ENCODE measurements around the gene VWA7.
A peak's percentile ranks its signal among the peaks of the same experiment; 100 is the strongest.
"Not testable (repeated sequence)": the region's sequence is repeated elsewhere in the genome, so short reads cannot be mapped to it uniquely, and the experiment has no call there.

The VWA7 gene

DNA sequence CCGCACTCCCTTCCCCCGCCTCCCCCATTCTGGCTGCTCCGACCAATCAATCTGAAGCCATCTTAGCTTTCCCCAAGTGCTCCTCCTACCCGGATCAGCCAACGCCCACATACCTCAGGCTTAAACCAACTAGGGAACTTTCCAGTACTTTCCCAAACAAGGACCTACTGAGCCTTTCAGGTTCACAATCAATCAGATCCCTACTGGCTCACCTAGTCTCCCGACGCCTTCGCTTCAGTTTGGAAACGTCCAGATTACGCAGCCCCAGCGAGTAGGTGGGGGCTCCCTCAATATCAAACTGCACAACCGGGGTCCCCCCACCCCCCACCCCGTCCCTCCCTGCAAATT lies 37.5 kb upstream of the VWA7 start:
- H3K27me3 ChIP-seq (ENCODE audit: insufficient read depth, low read depth, severe bottlenecking), result no peaks in the 10 kb centered on the region
- no peak for DNase-seq
- TF ChIP-seq, protein P1, sequence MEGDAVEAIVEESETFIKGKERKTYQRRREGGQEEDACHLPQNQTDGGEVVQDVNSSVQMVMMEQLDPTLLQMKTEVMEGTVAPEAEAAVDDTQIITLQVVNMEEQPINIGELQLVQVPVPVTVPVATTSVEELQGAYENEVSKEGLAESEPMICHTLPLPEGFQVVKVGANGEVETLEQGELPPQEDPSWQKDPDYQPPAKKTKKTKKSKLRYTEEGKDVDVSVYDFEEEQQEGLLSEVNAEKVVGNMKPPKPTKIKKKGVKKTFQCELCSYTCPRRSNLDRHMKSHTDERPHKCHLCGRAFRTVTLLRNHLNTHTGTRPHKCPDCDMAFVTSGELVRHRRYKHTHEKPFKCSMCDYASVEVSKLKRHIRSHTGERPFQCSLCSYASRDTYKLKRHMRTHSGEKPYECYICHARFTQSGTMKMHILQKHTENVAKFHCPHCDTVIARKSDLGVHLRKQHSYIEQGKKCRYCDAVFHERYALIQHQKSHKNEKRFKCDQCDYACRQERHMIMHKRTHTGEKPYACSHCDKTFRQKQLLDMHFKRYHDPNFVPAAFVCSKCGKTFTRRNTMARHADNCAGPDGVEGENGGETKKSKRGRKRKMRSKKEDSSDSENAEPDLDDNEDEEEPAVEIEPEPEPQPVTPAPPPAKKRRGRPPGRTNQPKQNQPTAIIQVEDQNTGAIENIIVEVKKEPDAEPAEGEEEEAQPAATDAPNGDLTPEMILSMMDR (IDR thresholded peaks at IDR 0.05; ENCODE audit: low read depth, low read length), result no peak
- no peaks in the 10 kb centered on the region for H3K36me3 ChIP-seq
- H3K9me3 ChIP-seq (ENCODE audit: severe bottlenecking), result peaks cover 39% of the 10 kb centered on the region
- H3K27ac ChIP-seq, result no peak overlapping the region
- H3K4me3 ChIP-seq (ENCODE audit: low read depth, low read length), result no peak overlapping the region

DNA sequence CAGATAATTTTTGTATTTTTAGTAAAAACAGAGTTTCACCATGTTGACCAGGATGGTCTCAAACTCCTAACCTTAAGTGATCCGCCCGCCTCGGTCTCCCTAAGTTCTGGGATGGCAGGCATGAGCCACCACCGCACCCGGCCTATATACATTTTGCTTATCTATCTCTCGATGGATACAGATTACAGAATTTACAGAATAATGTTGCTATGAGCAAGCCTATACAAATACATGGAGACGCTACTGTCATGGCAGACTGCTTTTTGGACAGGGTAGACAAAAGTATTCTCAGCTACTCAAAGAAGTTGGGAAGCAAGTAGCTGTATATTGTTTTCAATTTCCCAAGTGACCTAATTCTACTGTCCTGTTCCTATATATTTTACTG lies 36.3 kb upstream of the VWA7 start:
- no peaks in the 10 kb centered on the region for H3K36me3 ChIP-seq
- H3K9me3 ChIP-seq (ENCODE audit: severe bottlenecking), result peaks cover 42% of the 10 kb centered on the region
- no peak overlapping the region for H3K27ac ChIP-seq
- TF ChIP-seq, protein P1 (IDR thresholded peaks at IDR 0.05; ENCODE audit: low read depth, low read length), result no peak
- no peak overlapping the region for H3K4me3 ChIP-seq (ENCODE audit: low read depth, low read length)
- no peak for DNase-seq
- H3K27me3 ChIP-seq (ENCODE audit: insufficient read depth, low read depth, severe bottlenecking), result no peaks in the 10 kb centered on the region

DNA sequence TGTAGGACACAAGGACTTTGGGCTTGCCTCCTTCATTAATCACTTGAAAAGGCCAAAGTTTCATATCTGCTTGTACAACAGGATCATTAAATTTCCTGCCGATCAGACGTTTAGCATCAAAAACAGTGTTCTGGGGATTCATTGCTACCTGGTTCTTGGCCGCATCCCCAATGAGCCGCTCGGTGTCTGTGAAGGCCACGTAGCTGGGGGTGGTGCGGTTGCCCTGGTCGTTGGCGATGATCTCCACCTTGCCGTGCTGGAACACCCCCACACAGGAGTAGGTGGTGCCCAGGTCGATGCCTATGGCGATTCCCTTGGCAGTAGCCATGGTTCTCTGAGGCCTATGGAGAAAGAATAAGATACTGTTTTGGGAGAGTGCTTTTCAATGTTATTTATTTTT lies 34.5 kb upstream of the VWA7 start:
- H3K36me3 ChIP-seq, result no peaks in the 10 kb centered on the region
- TF ChIP-seq, protein P1 (IDR thresholded peaks at IDR 0.05; ENCODE audit: low read depth, low read length), result no peak
- H3K4me3 ChIP-seq (ENCODE audit: low read depth, low read length), result no peak overlapping the region
- H3K27ac ChIP-seq, result no peak overlapping the region
- H3K9me3 ChIP-seq (ENCODE audit: severe bottlenecking), result peaks cover 42% of the 10 kb centered on the region
- H3K27me3 ChIP-seq (ENCODE audit: insufficient read depth, low read depth, severe bottlenecking), result no peaks in the 10 kb centered on the region
- no peak for DNase-seq

DNA sequence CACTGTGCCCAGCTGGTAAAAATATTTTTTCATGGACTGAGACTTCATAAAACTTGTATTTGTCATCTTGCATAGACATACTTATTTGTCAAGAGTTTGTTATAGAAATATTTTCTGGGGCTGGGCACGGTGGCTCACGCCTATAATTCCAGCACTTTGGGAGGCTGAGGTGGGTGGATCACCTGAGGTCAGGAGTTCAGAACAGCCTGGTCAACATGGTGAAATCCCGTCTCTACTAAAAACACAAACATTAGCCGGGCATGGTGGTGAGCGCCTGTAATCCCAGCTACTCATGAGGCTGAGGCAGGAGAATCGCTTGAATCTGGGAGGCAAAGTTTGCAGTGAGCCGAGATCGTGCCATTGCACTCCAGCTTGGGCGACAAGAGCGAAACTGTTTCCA lies 31.5 kb upstream of the VWA7 start:
- peak overlapping the region; percentile 2; the same call in 1 of the 2 replicates for H3K4me3 ChIP-seq (ENCODE audit: low read depth, low read length)
- H3K36me3 ChIP-seq, result peaks cover 21% of the 10 kb centered on the region
- peak overlapping the region; percentile 87 for H3K27ac ChIP-seq
- H3K9me3 ChIP-seq (ENCODE audit: severe bottlenecking), result peaks cover 24% of the 10 kb centered on the region
- DNase-seq, result peak; percentile 85
- not testable (repeated sequence) for H3K27me3 ChIP-seq (ENCODE audit: insufficient read depth, low read depth, severe bottlenecking)

DNA sequence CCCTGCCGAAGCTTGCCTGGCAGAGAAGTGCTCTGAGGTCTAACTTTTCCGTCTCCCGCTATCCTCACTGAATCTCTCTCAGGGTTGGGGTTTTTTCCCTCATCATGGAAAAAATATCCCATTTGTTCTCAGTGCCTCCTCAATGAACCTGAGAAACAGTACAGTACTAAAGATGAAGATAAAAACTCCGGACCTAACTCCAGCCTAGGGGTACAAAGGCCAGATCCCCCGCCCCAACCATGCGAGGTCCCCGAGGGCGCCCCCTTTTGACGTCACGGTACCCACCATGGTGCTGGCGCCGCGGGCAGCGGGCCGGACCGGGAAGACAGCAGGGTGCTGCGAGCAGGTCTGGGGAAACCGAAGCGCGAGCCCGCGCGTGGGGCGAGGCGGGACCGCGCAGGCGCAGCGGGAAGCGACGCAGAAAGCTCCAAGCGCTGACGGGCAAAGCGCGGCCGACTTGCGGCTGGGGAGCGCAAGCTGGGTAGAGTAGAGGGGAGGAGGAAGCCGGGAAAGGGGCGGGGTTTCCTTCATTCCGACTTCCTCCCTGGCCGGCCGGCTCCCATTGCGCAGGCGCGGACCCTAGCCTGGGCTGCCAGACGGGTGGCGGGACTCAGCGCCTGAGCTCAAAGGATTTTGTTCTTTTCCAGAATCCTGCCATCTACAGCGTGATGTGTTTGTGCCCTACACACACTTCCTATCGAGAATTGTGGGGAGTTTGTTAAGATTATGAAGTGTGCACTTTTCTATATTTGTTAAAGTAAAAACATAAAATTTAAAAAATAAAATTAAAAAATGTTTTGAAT lies 29.5 kb upstream of the VWA7 start, which contains the start of gene LSM2:
TSS of gene LSM2 (minus strand) at position 497 of the 803 bp plus-strand sequence. CDS start at position 288, 209 bp downstream.
- H3K9me3 ChIP-seq (ENCODE audit: severe bottlenecking), result peaks cover 17% of the 10 kb centered on the region
- peak within 1 kb of the TSS; percentile 87 for H3K27ac ChIP-seq
- peaks cover 40% of the 10 kb centered on the region for H3K36me3 ChIP-seq
- peak within 1 kb of the TSS; percentile 83 for H3K4me3 ChIP-seq (ENCODE audit: low read depth, low read length)
- no peaks in the 10 kb centered on the region for H3K27me3 ChIP-seq (ENCODE audit: insufficient read depth, low read depth, severe bottlenecking)
- TF ChIP-seq, protein P1 (IDR thresholded peaks at IDR 0.05; ENCODE audit: low read depth, low read length), result peak; percentile 57
- DNase-seq, result peak; percentile 100

DNA sequence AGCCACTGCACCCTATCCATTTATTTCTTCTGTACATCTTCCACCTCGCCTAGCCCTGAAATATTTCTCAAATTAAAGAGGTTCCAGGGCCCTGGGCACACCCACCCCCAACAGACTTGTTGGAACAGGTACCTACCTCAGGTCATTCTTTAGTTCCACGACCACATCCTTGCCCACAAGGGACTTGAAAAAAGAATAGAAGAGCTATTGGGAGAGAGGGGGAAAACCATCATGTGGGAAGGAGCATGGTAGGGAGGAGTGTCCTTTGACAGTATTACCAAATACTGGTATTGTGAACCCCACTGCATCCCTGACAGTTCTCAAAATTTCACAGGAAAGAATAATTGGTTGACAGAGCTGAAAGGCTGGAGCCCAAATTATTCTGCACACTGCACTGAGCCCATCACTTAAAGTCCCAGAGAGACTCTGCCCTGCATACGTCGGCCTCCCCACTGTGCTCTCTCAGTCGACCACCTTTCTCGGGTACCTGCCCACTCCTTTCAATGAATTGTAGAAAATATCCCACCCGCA lies 28.9 kb upstream of the VWA7 start:
- Histone ChIP-seq H3K4me3 (ENCODE audit: low read depth, low read length) (peak overlapping the region; percentile 83), H3K9me3 (ENCODE audit: severe bottlenecking) (peaks cover 13% of the 10 kb centered on the region), H3K27me3 (ENCODE audit: insufficient read depth, low read depth, severe bottlenecking) (no peaks in the 10 kb centered on the region), H3K27ac (peak overlapping the region; percentile 87), H3K36me3 (peaks cover 46% of the 10 kb centered on the region)
- no peak for DNase-seq
- TF ChIP-seq, protein P1 (IDR thresholded peaks at IDR 0.05; ENCODE audit: low read depth, low read length), result no peak

DNA sequence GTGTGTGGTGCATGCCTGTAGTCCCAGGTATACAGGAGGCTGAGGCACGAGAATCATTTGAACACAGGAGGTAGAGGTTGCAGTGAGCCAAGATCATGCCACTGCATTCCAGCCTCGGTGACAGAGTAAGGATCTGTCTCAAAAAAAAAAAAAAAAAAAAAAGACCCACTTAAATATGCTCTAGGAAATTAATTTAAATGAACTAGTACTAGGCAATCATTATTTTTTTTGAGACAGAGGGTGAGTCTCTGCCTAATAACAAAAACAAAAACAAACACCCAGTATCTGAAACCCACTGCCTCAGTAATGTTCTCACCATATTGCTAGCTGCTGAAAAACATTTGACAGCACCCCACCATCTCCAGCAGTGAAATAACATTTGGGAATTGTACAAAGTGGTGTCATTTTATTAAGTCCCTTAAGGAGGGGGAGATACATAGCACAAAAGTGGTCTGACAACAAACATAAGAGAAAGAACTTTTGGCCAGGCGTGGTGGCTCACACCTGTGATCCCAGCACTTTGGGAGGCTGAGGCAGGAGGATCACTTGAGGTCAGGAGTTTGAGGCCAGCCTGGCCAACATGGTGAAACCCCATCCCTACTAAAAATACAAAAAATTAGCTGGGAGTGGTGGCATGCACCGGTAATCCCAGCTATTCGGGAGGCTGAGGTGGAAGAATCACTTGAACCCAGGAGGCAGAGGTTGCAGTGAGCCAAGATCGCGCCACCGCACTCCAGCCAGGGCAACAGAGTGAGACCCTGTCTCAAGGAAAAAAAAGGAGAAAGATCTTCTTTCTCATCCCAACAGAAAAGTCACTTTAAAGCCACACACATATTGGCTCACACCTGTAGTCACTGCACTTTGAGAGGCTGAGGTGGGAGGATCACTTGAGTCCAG lies 24.2 kb upstream of the VWA7 start:
- peaks cover 90% of the 10 kb centered on the region for H3K36me3 ChIP-seq
- not testable (repeated sequence) for DNase-seq; H3K27me3 ChIP-seq (ENCODE audit: insufficient read depth, low read depth, severe bottlenecking); H3K9me3 ChIP-seq (ENCODE audit: severe bottlenecking); H3K27ac ChIP-seq; H3K4me3 ChIP-seq (ENCODE audit: low read depth, low read length)
